ENCODE results near the gene RPTOR.

RPTOR gene

DNA sequence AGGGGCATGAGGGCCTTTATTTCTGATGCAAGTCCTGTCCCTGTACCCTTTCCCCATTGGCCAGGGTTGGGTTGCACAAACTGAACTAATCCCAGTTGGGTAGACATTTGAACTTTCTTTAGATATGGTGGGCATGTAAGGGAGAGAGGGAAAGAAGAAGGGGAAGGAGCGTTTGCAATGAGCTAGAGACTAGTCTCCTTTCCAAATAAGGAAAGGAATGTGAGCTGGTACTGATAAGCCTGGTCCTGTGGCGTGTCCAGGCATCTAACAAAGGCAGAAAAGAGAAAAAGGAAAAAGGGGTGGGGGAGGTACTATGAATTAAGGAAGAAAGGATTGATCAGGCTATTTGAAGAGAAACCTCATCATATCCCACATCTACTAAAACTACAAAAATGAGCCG lies 467.3 kb downstream of the RPTOR start:
- no peak for DNase-seq (ENCODE audit: low read depth in 3 of 3)

DNA sequence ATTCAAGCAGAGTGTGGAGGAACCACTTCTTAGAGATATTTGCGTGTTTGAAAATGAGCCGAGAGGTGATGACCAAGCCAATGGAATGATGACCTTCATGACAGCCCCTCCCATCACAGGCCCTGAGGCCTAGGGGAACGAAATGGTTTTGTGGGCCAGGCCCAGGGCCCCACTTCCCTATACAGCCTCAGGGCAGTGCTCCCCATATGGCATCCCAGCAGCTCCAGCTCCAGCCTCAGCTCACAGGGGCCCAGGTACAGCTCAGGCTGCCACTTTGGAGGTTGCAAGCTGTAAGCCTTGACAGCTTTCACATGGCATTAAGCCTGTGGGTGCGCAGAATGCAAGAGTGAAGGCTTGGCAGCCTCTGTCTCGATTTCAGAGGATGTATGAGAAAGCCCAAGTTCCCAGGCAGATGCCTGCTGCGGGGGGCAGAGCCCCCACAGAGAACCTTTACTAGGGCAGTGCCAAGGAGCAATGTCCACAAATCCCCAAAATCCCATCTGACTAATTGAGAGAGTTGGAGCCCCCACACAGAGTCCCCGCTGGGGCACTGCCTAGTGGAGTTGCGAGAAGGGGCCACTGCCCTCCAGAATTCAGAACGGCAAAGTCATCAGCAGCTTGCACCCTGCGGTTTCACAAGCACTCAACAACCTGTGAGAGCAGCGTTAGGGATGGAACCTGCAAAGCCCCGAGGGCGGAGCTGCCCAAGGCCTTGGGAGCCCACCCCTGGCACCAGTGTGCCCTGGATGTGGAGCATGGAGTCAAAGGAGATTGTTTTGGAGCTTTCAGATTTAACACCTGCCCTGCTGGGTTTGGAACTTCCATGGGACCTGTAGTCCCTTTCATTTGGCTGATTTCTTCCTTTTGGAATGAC lies 468.2 kb downstream of the RPTOR start:
- DNase-seq (ENCODE audit: low read depth in 3 of 3) = no peak

DNA sequence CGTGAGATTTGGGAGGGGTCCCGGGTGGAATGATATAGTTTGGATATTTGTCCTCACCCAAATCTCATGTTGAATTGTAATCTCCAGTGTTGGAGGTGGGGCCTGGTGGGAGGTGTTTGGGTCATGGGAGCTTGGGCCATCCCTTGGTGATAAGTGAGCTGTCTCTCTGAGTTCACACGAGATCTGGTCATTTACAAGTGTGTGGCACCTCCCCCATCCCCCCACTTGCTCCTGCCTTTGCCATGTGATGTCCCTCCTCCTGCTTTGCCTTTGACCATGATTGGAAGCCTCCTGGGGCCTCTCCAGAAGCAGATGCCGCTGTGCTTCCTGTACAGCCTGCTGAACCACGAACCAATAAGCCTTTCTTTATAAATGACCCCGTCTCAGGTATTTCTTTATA lies 469.0 kb downstream of the RPTOR start:
- DNase-seq (ENCODE audit: low read depth in 3 of 3) = no peak

DNA sequence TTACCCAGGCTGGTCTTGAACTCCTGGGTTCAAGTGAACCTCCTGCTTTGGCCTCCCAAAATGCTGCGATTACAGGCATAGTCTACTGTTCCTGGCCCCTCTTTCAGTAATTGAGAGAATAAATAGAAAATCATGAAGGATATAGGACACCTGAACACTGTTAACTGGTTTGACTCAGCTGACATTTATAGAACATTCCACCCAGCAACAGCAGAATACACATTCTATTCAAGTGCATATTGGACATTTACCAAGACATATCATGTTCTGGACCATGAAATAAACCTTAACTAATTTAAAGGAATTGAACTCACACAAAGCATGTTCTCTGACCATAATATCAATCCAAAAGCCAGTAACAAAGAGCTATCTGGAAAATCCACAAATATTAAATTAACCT lies 470.5 kb downstream of the RPTOR start:
- no peak for DNase-seq (ENCODE audit: low read depth in 3 of 3)
